Endothelial cell of umbilical vein (primary cell): ENCODE measurements around the gene ICE2. TPM values are rescaled to one million over a fixed set of nuclear protein-coding genes. Genes with fewer than 3 reads are reported as not detected.

Experiments used
- Bru-seq: library from RNA; stranded (reverse); fragments of 400-500 nt; gene quantifications from one replicate; lab custom pipeline; 2021; lab: Mats Ljungman, UMichigan
- BruChase-seq, 2 experiments: library from RNA; stranded (reverse); fragments of 400-500 nt; gene quantifications; one replicate each; lab custom pipeline; 2021; lab: Mats Ljungman, UMichigan
- BruUV-seq: library from RNA; stranded (reverse); fragments of 400-500 nt; replicated peaks from 2 replicates; lab custom pipeline; 2021; lab: Mats Ljungman, UMichigan
- CTCF ChIA-PET: fragments of 300-600, 350-600 bp; sonication (Branson Sonifier 250); formaldehyde crosslinking; loops from one replicate; lab custom pipeline; 2021; ENCODE audit warnings: antibody characterized with exemption, inconsistent platforms; lab: Charles Lee
- POLR2A ChIA-PET: fragments of 300-600, 350-600 bp; sonication (Branson Sonifier 250); formaldehyde crosslinking; loops from one replicate; lab custom pipeline; 2021; ENCODE audit warnings: antibody characterized with exemption, inconsistent platforms; lab: Charles Lee
- DNase-seq: peaks from one replicate; pipeline ENCODE4 v3.0.0-alpha.2; 2011; ENCODE audit warnings: low read depth, low spot score
- FAIRE-seq: peaks from 2 replicates; lab custom pipeline; 2011; peaks lifted over from hg19 to GRCh38; lab: Jason Lieb, UNC
- H2AFZ ChIP-seq: 2 replicates; pipeline ENCODE4 v1.6.0; 2012; ENCODE audit warnings: low read depth, low read length, control low read depth, inconsistent platforms
- H3K27ac ChIP-seq: 2 replicates; pipeline ENCODE4 v1.5.1; 2011; ENCODE audit warnings: low read depth, mild to moderate bottlenecking, control low read depth, low read length, moderate library complexity; ENCODE audit not compliant: insufficient read depth
- H3K27me3 ChIP-seq, 2 experiments: 2 replicates each; pipeline versions ENCODE4 v1.6.0 to v1.6.1; 2011; ENCODE audit warnings: low read length in 2 of 2, mixed read lengths in 1 of 2; ENCODE audit not compliant: control insufficient read depth in 2 of 2, insufficient read depth in 2 of 2
- H3K36me3 ChIP-seq, 2 experiments: 2 replicates in 1 of 2; 3 replicates in 1 of 2; pipeline ENCODE4 v1.5.1; 2011; ENCODE audit warnings: low read length in 2 of 2, mild to moderate bottlenecking in 1 of 2, moderate library complexity in 1 of 2; ENCODE audit not compliant: control insufficient read depth in 2 of 2, insufficient read depth in 2 of 2; ENCODE audit errors: extremely low read depth in 1 of 2
- H3K4me1 ChIP-seq: 3 replicates; pipeline ENCODE4 v1.5.1; 2011; ENCODE audit warnings: mild to moderate bottlenecking, low read length; ENCODE audit not compliant: control insufficient read depth, insufficient read depth; ENCODE audit errors: extremely low read depth
- H3K4me2 ChIP-seq: 2 replicates; pipeline ENCODE4 v1.6.1; 2011; ENCODE audit warnings: low read length, control low read depth, mixed read lengths; ENCODE audit not compliant: insufficient read depth
- H3K4me3 ChIP-seq, 3 experiments: fragments of 200-600 bp in 1 of 3; sonication (generic), shearing (Covaris generic) in 1 of 3; replicated peaks in 1 of 3; 2 replicates each; pipeline ENCODE4 v1.5.1; 2011 to 2016; ENCODE audit warnings: control low read depth in 3 of 3, low read length in 3 of 3, mild to moderate bottlenecking in 2 of 3, inconsistent platforms in 1 of 3, low read depth in 1 of 3, moderate library complexity in 1 of 3; ENCODE audit not compliant: insufficient read depth in 1 of 3
- H3K79me2 ChIP-seq: 2 replicates; pipeline ENCODE4 v1.6.0; 2012; ENCODE audit warnings: low read length, inconsistent platforms; ENCODE audit not compliant: control insufficient read depth, insufficient read depth
- H3K9ac ChIP-seq: replicated peaks from 2 replicates; pipeline ENCODE3; 2011; ENCODE audit warnings: low read length, control low read depth; ENCODE audit not compliant: insufficient read depth; ENCODE audit errors: extremely low read depth
- H3K9me1 ChIP-seq: replicated peaks from 3 replicates; pipeline ENCODE4 v1.6.0; 2011; ENCODE audit warnings: mild to moderate bottlenecking, low read length; ENCODE audit not compliant: control insufficient read depth, insufficient read depth; ENCODE audit errors: extremely low read depth
- H3K9me3 ChIP-seq: replicated peaks from 2 replicates; pipeline ENCODE4 v1.5.1; 2012; ENCODE audit warnings: low read length, inconsistent platforms; ENCODE audit not compliant: control insufficient read depth, insufficient read depth
- H4K20me1 ChIP-seq: replicated peaks from 2 replicates; pipeline ENCODE3; 2011; ENCODE audit warnings: mild to moderate bottlenecking, low read length; ENCODE audit not compliant: control insufficient read depth, insufficient read depth; ENCODE audit errors: extremely low read depth
- CTCF ChIP-seq, 2 donors: IDR thresholded peaks; 1 replicate in 1 of 2; 2 replicates in 1 of 2; pipeline ENCODE4 v1.5.1; 2011; ENCODE audit warnings: low read length in 2 of 2, mild to moderate bottlenecking in 2 of 2, moderate library complexity in 2 of 2, control low read depth in 1 of 2, inconsistent platforms in 1 of 2, low read depth in 1 of 2; ENCODE audit not compliant: insufficient read depth in 1 of 2; ENCODE audit errors: extremely low read depth in 1 of 2
- EZH2 ChIP-seq: IDR thresholded peaks from 2 replicates; pipeline ENCODE4 v1.6.1; 2012; ENCODE audit warnings: borderline replicate concordance, low read depth, mild to moderate bottlenecking, moderate library complexity, low read length, inconsistent platforms; ENCODE audit not compliant: severe bottlenecking
- FOS ChIP-seq: IDR thresholded peaks from 2 replicates; pipeline ENCODE4 v1.6.1; 2011; ENCODE audit warnings: mild to moderate bottlenecking, low read length, moderate library complexity, borderline replicate concordance; ENCODE audit not compliant: insufficient read depth
- GATA2 ChIP-seq: IDR thresholded peaks from 2 replicates; pipeline ENCODE4 v1.7.0; 2011; ENCODE audit warnings: low read depth, mild to moderate bottlenecking, moderate library complexity, mixed read lengths, low read length; ENCODE audit not compliant: insufficient read length, insufficient read depth
- JUN ChIP-seq: IDR thresholded peaks from 2 replicates; pipeline ENCODE4 v1.6.1; 2011; ENCODE audit warnings: borderline replicate concordance, low read depth; ENCODE audit not compliant: insufficient read length, insufficient read depth
- MYC ChIP-seq: IDR thresholded peaks from one replicate; pipeline ENCODE4 v1.6.1; 2011; ENCODE audit warnings: mild to moderate bottlenecking, low read depth, low read length
- POLR2A ChIP-seq: IDR thresholded peaks from 2 replicates; pipeline ENCODE4 v1.6.1; 2012; ENCODE audit warnings: low read depth, mild to moderate bottlenecking, control low read depth, low read length
- POLR2AphosphoS5 ChIP-seq: IDR thresholded peaks from 2 replicates; pipeline ENCODE4 v1.6.1; 2012; ENCODE audit warnings: low read depth, mild to moderate bottlenecking, control low read depth, low read length, moderate library complexity; ENCODE audit not compliant: insufficient read depth
- dilution Hi-C: fragments of 300-500 bp; cut with MboI; formaldehyde crosslinking; loops from one replicate; pipeline ENCODE4 v1.15.0; 2019; ENCODE audit warnings: low sequenced_read_pairs; ENCODE audit not compliant: extremely low pct_ligation_motif_present
- intact Hi-C: fragments of 100-400 bp; cut with micrococcal nuclease; formaldehyde crosslinking; loops from one replicate; pipeline ENCODE4 v1.10.0; 2022
- long read RNA-seq: library from polyadenylated mRNA; stranded (forward); transcript quantifications from one replicate; pipeline ENCODE4 v2.0.0, GENCODE V29; 2021
- polyA minus RNA-seq, 3 experiments: library from RNA; depleted of rRNA, polyadenylated mRNA; stranded (reverse); fragments of >200 nt; gene quantifications; 1 replicate in 1 of 3; 2 replicates in 2 of 3; pipeline ENCODE4 v1.2.3, GENCODE V29; 2011
- polyA plus RNA-seq, 4 experiments: library from polyadenylated mRNA; depleted of rRNA in 3 of 4; stranded (reverse) in 3 of 4; unstranded in 1 of 4; fragments of >200 nt; gene quantifications; 2 replicates each; pipeline versions ENCODE4 v1.2.1 to v1.2.3, GENCODE V29; 2011 to 2012; ENCODE audit warnings: missing spikeins in 1 of 4
- total RNA-seq: library from RNA; stranded (reverse); gene quantifications from 2 replicates; pipeline ENCODE4 v1.2.3, GENCODE V29; 2021
- TF ChIP-seq, protein P1 (sequence below): IDR thresholded peaks from 2 replicates; pipeline ENCODE4 v1.6.1; 2011; ENCODE audit not compliant: insufficient read depth, insufficient read length

Gene ICE2, protein sequence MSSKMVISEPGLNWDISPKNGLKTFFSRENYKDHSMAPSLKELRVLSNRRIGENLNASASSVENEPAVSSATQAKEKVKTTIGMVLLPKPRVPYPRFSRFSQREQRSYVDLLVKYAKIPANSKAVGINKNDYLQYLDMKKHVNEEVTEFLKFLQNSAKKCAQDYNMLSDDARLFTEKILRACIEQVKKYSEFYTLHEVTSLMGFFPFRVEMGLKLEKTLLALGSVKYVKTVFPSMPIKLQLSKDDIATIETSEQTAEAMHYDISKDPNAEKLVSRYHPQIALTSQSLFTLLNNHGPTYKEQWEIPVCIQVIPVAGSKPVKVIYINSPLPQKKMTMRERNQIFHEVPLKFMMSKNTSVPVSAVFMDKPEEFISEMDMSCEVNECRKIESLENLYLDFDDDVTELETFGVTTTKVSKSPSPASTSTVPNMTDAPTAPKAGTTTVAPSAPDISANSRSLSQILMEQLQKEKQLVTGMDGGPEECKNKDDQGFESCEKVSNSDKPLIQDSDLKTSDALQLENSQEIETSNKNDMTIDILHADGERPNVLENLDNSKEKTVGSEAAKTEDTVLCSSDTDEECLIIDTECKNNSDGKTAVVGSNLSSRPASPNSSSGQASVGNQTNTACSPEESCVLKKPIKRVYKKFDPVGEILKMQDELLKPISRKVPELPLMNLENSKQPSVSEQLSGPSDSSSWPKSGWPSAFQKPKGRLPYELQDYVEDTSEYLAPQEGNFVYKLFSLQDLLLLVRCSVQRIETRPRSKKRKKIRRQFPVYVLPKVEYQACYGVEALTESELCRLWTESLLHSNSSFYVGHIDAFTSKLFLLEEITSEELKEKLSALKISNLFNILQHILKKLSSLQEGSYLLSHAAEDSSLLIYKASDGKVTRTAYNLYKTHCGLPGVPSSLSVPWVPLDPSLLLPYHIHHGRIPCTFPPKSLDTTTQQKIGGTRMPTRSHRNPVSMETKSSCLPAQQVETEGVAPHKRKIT
- 50.9 and 57.0 TPM in 2 replicates for total RNA-seq
- 21.8 and 22.1 TPM in 2 replicates for polyA plus RNA-seq
- 20.2 and 21.9 TPM in 2 replicates for polyA plus RNA-seq (2011; cell fraction: cytosol; rRNA removed)
- polyA plus RNA-seq (2011; cell fraction: nucleus; rRNA removed), result 43.4 and 43.7 TPM in 2 replicates
- 24.5 and 43.3 TPM in 2 replicates for polyA plus RNA-seq (2012)
- polyA minus RNA-seq, result 36.5 and 40.6 TPM in 2 replicates
- polyA minus RNA-seq (2011; cell fraction: cytosol; rRNA and poly(A)+ RNA removed), result 32.6 TPM
- 58.6 and 71.2 TPM in 2 replicates for polyA minus RNA-seq (2011; cell fraction: nucleus; rRNA and poly(A)+ RNA removed)
- Bru-seq, nascent RNA, result percentile 85 among the genes with signal in this experiment
- percentile 75 among the genes with signal in this experiment for BruChase-seq, experiment 1, labeled RNA remaining after a 6-hour chase
- BruChase-seq, experiment 2, labeled RNA remaining after a 2-hour chase, result percentile 82 among the genes with signal in this experiment
- long read RNA-seq, full-length matches to known transcripts, result 27 of 62 reads
- long read RNA-seq, partial matches to known transcripts, result 10 of 62 reads
- long read RNA-seq, other reads (novel, unspliced or antisense), result 25 of 62 reads

DNA sequence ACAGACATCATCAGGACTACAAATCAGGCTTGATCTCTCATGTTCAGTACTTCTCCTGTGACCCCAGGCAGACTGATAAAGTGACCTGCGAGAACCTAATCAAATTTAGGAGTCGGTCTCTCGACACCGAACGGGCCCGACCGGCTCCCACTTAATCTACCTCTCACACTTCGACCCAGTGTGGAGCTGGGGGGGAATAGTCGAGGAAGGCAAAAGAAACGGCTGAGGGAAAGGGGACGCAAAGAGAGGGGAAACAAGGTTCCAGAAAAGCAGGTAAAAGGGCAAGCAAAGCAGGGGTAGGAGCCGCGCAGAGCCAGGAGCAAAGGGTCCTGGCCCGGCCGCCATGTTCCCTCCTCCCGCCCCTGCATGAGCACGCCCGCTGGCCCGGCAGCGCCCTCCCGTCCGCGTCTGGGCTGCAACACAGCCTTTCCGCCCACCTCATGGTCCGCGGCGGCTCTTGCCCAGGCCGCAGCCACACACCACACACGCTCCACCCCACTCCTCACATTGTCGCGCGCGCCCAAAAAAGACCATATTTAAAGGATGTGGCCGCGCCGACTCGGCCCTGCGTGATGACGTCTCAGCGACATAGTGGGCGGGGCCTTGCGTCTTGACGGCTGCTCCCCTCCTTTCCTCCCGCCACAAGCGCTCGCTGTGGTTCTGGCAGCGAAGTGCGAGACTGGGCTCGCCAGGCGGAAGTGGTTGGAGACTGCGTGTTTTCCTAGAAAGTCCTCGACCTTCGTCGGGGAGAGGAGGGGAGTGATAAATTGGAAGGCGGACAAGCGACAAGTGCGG is at the start of gene ICE2:
TSS of gene ICE2 (minus strand) at position 577 of the 795 bp plus-strand sequence. CDS start 1,165 bp downstream, outside the sequence.
- Histone ChIP-seq H3K27me3 (no peaks in the 10 kb centered on the region), H3K4me3 (peak within 1 kb of the TSS; percentile 69 to 94 (median 77)), H3K4me2 (peak within 1 kb of the TSS; percentile 97), H3K27ac (peak within 1 kb of the TSS; percentile 89), H3K79me2 (peaks cover 33% of the 10 kb centered on the region), H4K20me1 (no peaks in the 10 kb centered on the region), H3K9me3 (no peaks in the 10 kb centered on the region), H3K4me1 (peaks cover 26% of the 10 kb centered on the region), H3K9me1 (no peaks in the 10 kb centered on the region), H3K36me3 (peaks cover 0 to 3% of the 10 kb centered on the region in 2 experiments), H2AFZ (peak within 1 kb of the TSS; percentile 71), H3K9ac (peak within 1 kb of the TSS; percentile 94)
- TSS peak; percentile 53 for BruUV-seq
- CTCF ChIA-PET, result interaction anchor here (0.6 to 2.0 kb wide), 4 partner anchors 13 to 153 kb away, joined by 3 to 5 read pairs (median 4); no protein-coding TSS in a partner anchor
- DNase-seq (peak; percentile 97), FAIRE-seq (peak; percentile 84)
- POLR2A ChIA-PET, result interaction anchor here (0.6 to 1.3 kb wide), 3 partner anchors 13 to 556 kb away, joined by 3 to 8 read pairs (median 5); no protein-coding TSS in a partner anchor
- intact Hi-C loops (loop anchor here (1.0 to 5.0 kb wide), 6 partner anchors 7 to 791 kb away; partner anchors contain the start of gene BNIP2), dilution Hi-C loops (no loop called here)
- TF ChIP-seq CTCF (IDR thresholded peaks at IDR 0.05; ENCODE audit: extremely low read depth in 1 of 2, insufficient read depth in 1 of 2, low read depth in 1 of 2, low read length in 2 of 2), result no peak
- peak; percentile 99 for TF ChIP-seq POLR2AphosphoS5
- no peak for TF ChIP-seq FOS
- TF ChIP-seq POLR2A, result peak; percentile 98
- TF ChIP-seq JUN, result no peak
- no peak for TF ChIP-seq GATA2
- TF ChIP-seq EZH2, result no peak
- TF ChIP-seq, protein P1, sequence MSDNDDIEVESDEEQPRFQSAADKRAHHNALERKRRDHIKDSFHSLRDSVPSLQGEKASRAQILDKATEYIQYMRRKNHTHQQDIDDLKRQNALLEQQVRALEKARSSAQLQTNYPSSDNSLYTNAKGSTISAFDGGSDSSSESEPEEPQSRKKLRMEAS, result no peak
- TF ChIP-seq MYC, result peak; percentile 71
